GM12875 (cell line): ENCODE data around the gene KCND2.

ENCODE experiments used
- H3K4me3 ChIP-seq: one replicate; pipeline ENCODE4 v1.5.1; 2011; ENCODE audit warnings: low read depth, low read length, control low read depth
- TF ChIP-seq, protein P1 (sequence below): IDR thresholded peaks from 2 replicates; pipeline ENCODE4 v1.5.1; 2011; ENCODE audit warnings: low read depth, mild to moderate bottlenecking, control low read depth, inconsistent platforms, low read length, moderate library complexity, borderline replicate concordance; ENCODE audit not compliant: insufficient read depth

KCND2 gene

DNA sequence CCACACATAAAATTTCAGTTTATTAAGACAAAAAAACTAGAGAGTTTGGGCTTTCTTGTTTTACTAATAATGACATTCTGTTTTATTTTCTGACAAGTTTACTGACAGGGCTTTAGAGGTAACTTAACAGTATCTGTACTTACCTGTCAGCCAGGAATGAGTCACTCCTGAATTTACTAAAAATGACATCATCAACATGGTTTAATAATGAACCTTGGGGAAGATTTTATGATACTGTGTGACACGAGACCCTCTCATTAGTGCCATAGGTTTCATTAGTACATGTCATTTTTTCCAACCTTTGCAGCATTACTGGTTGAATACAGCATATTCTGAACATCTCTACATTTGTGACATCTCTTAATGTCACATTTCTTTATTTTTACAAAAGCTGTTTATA lies 131.1 kb downstream of the KCND2 start:
- TF ChIP-seq, protein P1, sequence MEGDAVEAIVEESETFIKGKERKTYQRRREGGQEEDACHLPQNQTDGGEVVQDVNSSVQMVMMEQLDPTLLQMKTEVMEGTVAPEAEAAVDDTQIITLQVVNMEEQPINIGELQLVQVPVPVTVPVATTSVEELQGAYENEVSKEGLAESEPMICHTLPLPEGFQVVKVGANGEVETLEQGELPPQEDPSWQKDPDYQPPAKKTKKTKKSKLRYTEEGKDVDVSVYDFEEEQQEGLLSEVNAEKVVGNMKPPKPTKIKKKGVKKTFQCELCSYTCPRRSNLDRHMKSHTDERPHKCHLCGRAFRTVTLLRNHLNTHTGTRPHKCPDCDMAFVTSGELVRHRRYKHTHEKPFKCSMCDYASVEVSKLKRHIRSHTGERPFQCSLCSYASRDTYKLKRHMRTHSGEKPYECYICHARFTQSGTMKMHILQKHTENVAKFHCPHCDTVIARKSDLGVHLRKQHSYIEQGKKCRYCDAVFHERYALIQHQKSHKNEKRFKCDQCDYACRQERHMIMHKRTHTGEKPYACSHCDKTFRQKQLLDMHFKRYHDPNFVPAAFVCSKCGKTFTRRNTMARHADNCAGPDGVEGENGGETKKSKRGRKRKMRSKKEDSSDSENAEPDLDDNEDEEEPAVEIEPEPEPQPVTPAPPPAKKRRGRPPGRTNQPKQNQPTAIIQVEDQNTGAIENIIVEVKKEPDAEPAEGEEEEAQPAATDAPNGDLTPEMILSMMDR = no peak
- H3K4me3 ChIP-seq = no peak overlapping the region

DNA sequence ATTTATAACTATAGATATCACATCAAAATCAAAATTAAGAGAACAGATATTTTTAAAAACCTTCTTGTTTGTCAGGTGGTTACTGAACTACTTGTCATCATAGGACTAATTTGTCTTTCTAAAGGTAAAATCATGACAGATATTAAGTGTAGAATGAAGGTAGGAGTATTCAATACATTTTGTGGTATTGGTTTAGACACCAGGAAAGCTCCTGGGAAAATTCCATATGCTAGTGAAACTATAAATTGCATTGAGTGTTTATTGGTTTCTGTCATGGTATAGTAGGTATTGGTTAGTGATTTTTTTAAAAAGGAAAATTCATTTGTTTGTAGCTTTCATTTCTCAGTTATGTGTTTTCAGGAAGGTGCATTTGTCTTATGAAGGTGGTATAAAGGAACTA lies 132.7 kb downstream of the KCND2 start:
- TF ChIP-seq, protein P1 = no peak

DNA sequence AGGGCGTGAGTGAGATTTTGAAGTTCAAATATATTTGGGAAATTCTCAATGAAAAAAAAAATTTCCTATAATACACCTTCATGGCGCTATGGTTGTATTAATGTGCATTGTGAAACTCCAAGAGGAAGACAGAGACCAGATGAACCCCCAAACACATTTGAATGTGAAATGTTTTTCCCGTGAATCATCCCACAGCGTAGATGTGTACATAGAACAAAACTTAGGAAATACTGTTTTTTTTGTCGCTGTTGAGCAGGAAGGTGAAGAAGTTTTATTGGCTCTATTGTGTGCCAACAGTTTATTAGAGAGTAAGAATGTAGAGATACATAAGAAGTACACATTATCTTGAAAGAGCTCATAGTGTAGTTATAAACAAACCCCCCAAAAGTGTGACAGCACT lies 134.0 kb downstream of the KCND2 start:
- no peak overlapping the region for H3K4me3 ChIP-seq
- TF ChIP-seq, protein P1 = no peak

More for the DNA sequence above, 132.7 kb downstream of the KCND2 start:
- no peak overlapping the region for H3K4me3 ChIP-seq

DNA sequence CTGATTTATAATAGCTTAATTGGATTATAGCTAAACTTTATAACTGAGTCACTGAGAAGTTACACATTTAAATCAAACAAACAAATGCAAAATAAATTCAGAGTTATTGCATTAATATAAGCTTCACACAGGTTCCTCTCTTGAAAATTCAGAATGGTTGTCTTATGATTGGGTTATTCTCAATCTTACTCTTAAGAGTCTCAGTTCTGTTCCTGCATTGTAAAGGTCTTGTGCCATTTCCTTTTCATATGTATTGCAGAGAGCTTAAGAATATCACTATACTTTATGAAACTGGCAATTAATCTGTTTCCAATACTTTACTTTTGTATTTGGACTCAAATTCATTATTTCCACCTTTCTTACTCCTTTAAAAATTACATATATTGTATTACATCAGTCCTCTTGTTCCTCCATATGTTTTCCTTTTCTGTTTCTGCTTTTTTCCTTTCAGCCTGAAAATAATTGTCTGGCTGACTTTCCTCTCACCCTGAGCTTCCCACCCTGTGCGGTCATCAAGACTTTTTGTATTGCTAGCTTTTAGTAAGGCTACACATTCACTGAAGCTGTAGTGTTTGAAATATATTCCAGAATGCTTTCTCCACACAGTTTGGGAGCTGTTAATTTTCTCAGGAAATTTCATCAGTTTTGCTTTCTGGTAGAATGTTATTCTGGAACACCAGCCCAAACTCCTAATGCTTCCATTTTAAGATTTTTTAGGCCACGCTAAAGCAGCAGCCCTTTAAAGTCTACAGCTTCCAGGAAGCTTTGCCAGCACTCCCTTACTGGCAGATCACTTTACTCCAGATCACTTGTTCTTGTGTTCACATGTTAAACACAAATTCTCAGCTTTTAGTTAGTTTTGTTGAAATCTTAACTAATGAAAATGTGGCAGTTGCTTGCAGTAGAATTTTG lies 139.4 kb downstream of the KCND2 start:
- TF ChIP-seq, protein P1 = no peak
- no peak overlapping the region for H3K4me3 ChIP-seq

DNA sequence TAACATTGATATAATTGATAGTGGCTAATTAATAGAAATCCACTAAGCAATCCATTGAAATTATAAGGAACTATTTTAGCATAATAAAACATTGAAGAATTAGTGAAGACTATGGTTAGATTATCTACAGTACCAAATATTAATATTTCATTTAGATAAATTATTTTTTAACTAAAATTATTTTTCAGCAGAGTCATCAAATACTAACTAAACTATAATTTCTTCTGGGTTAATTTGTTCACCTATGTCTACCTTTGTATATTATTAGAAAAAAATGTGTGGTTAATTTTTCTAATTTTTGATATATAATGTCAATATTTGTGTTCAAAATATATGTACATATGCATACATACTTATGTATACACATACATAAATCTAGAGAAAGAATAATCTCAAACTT lies 140.2 kb downstream of the KCND2 start:
- TF ChIP-seq, protein P1 = no peak

DNA sequence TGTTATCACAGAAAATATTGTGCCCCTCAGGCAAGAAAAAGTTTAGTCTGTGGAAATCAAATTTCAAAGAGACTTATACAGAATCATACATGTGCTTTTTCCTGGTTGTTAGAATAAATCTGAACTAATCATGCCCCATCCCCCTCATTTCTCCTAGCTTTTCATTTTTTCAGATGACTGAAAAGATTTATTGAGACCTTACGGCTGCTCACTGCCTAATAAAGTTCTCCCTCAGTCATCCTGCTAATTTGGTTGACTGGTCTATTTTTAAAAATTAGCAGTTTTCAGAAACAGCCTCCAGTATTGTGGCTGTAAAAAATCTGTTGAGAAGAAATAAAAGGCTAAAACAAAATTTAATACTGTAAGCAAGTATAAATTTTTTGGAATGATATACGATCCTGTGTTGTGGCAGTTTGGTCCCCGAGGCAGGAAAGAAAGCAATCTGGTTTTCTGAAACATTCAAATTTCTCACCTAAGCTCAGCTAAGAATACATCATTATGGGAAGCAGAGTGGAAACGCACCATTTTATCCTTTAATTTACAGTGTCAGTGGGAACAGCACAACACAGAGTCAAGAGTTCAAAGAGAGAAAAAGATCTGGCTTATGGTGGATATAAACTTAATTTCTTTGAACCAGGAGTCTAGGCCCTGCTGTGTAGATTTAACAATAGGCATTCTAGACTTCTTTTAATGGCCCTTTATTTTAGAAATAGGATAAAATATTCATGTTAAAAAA lies 144.4 kb downstream of the KCND2 start:
- TF ChIP-seq, protein P1 = no peak
- H3K4me3 ChIP-seq = no peak overlapping the region

More for the DNA sequence above, 140.2 kb downstream of the KCND2 start:
- H3K4me3 ChIP-seq = no peak overlapping the region
